GM12878 (cell line): ENCODE results near the gene PFKFB3. TPM values are rescaled to one million over a fixed set of nuclear protein-coding genes. Genes with fewer than 3 reads are reported as not detected.

Experiments
- ATAC-seq: fragments of 200-7000 bp; cut with Tn5 transposase; 3 replicates; pipeline ENCODE4 v1.9.1; 2020; ENCODE audit warnings: mild to moderate bottlenecking, moderate library complexity
- BruUV-seq: library from RNA; stranded (reverse); fragments of 400-500 nt; replicated peaks from 2 replicates; lab custom pipeline; 2021; lab: Mats Ljungman, UMichigan
- CTCF ChIA-PET: fragments of 300-600 bp; sonication (Branson Sonifier 250); formaldehyde crosslinking; extraction: SDS; loops from one replicate; lab custom pipeline; 2021; ENCODE audit warnings: inconsistent platforms; lab: Yijun Ruan, JAX
- POLR2A ChIA-PET: fragments of 350-600 bp; formaldehyde crosslinking; extraction: SDS; loops from one replicate; lab custom pipeline; 2021; ENCODE audit warnings: inconsistent platforms; lab: Charles Lee
- RAD21 ChIA-PET: fragments of 300-600 bp; sonication (Branson Sonifier 250); formaldehyde crosslinking; loops from one replicate; lab custom pipeline; 2023; ENCODE audit warnings: antibody characterized with exemption; ENCODE audit not compliant: unreplicated experiment; lab: Charles Lee
- SMC1A ChIA-PET: fragments of 300-600 bp; sonication (Branson Sonifier 250); formaldehyde crosslinking; loops from one replicate; lab custom pipeline; 2023; ENCODE audit not compliant: unreplicated experiment, uncharacterized antibody; lab: Charles Lee
- DNase-seq: peaks from one replicate; pipeline ENCODE4 v3.0.0-alpha.2; 2011; ENCODE audit warnings: low read depth, low spot score
- FAIRE-seq: peaks from 3 replicates; lab custom pipeline; 2011; peaks lifted over from hg19 to GRCh38; lab: Jason Lieb, UNC
- H2AFZ ChIP-seq: 2 replicates; pipeline ENCODE4 v1.6.0; 2011; ENCODE audit warnings: low read depth, low read length, control low read depth; ENCODE audit not compliant: control insufficient read depth
- H3K27ac ChIP-seq: 2 replicates; pipeline ENCODE4 v1.5.1; 2011; ENCODE audit warnings: control low read depth; ENCODE audit not compliant: control insufficient read depth, insufficient read depth
- H3K27me3 ChIP-seq, 2 experiments: replicated peaks in 1 of 2; 2 replicates each; pipeline versions ENCODE4 v1.6.0 to v1.6.1; 2011; ENCODE audit warnings: low read length in 1 of 2; ENCODE audit not compliant: control insufficient read depth in 2 of 2, insufficient read depth in 2 of 2
- H3K36me3 ChIP-seq, 2 experiments: 2 replicates each; pipeline ENCODE4 v1.5.1; 2011; ENCODE audit warnings: low read length in 1 of 2; ENCODE audit not compliant: control insufficient read depth in 2 of 2, insufficient read depth in 2 of 2
- H3K4me1 ChIP-seq: 2 replicates; pipeline ENCODE4 v1.6.1; 2011; ENCODE audit warnings: mild to moderate bottlenecking, low read length, moderate library complexity, mixed read lengths; ENCODE audit not compliant: control insufficient read depth, insufficient read depth
- H3K4me2 ChIP-seq: 2 replicates; pipeline ENCODE4 v1.6.0; 2011; ENCODE audit warnings: control low read depth; ENCODE audit not compliant: control insufficient read depth, insufficient read depth
- H3K4me3 ChIP-seq: fragments of 200-600 bp; sonication (generic); 2 replicates; pipeline ENCODE4 v1.5.1; 2016
- H3K79me2 ChIP-seq: 2 replicates; pipeline ENCODE4 v1.6.0; 2011; ENCODE audit warnings: low read length; ENCODE audit not compliant: control insufficient read depth, insufficient read depth
- H3K9ac ChIP-seq: 2 replicates; pipeline ENCODE4 v1.8.0; 2011; ENCODE audit warnings: low read length, control low read depth, mixed read lengths; ENCODE audit not compliant: control insufficient read depth, insufficient read depth
- H3K9me3 ChIP-seq: replicated peaks from 3 replicates; pipeline ENCODE4 v1.5.1; 2011; ENCODE audit warnings: mild to moderate bottlenecking, low read length; ENCODE audit not compliant: control insufficient read depth, insufficient read depth
- H4K20me1 ChIP-seq: 2 replicates; pipeline ENCODE4 v1.6.0; 2011; ENCODE audit not compliant: control insufficient read depth, insufficient read depth
- ASH2L ChIP-seq: fragments of 300-600, 200-600 bp; sonication (generic); IDR thresholded peaks from 2 replicates; pipeline ENCODE4 v1.6.1; 2017; ENCODE audit warnings: low read depth, mild to moderate bottlenecking, borderline replicate concordance
- BCL11A ChIP-seq: IDR thresholded peaks from 2 replicates; pipeline ENCODE4 v1.6.1; 2011; ENCODE audit warnings: low read depth, low read length
- CREM ChIP-seq: IDR thresholded peaks from 2 replicates; pipeline ENCODE4 v1.6.1; 2014; ENCODE audit warnings: antibody characterized with exemption, low read depth
- DPF2 ChIP-seq: fragments of 450-650 bp; IDR thresholded peaks from 2 replicates; pipeline ENCODE4 v1.6.1; 2017; ENCODE audit warnings: mild to moderate bottlenecking
- EP300 ChIP-seq, 2 experiments: fragments of 150-350 bp in 1 of 2; IDR thresholded peaks; 2 replicates each; pipeline ENCODE4 v1.6.1; 2011 to 2012; ENCODE audit warnings: low read depth in 2 of 2, low read length in 2 of 2, borderline replicate concordance in 1 of 2, improper control_type of control experiment in 1 of 2, inconsistent platforms in 1 of 2; ENCODE audit not compliant: control insufficient read depth in 1 of 2
- HDAC6 ChIP-seq: fragments of 200-600 bp; sonication (generic); IDR thresholded peaks from one replicate; pipeline ENCODE4 v1.8.0; 2017; ENCODE audit warnings: antibody characterized with exemption; ENCODE audit not compliant: unreplicated experiment
- IKZF2 ChIP-seq, 2 experiments: fragments of 450-650 bp; IDR thresholded peaks; 2 replicates each; pipeline ENCODE4 v1.6.1; 2017; ENCODE audit warnings: mild to moderate bottlenecking in 2 of 2, moderate library complexity in 2 of 2
- JUNB ChIP-seq: IDR thresholded peaks from 2 replicates; pipeline ENCODE4 v1.6.1; 2016; ENCODE audit warnings: antibody characterized with exemption, mild to moderate bottlenecking
- MTA3 ChIP-seq: IDR thresholded peaks from 2 replicates; pipeline ENCODE4 v1.6.1; 2012; ENCODE audit warnings: low read length, inconsistent platforms, borderline replicate concordance
- NFIC ChIP-seq: IDR thresholded peaks from 2 replicates; pipeline ENCODE4 v1.6.1; 2012; ENCODE audit warnings: low read depth, mild to moderate bottlenecking, inconsistent platforms, low read length, moderate library complexity
- NFXL1 ChIP-seq: fragments of 450-650 bp; IDR thresholded peaks from 2 replicates; pipeline ENCODE4 v1.6.1; 2017; ENCODE audit warnings: antibody characterized with exemption, mild to moderate bottlenecking, borderline replicate concordance
- NKRF ChIP-seq: fragments of 450-650 bp; conservative IDR thresholded peaks from 2 replicates; pipeline ENCODE4 v1.6.1; 2017; ENCODE audit warnings: mild to moderate bottlenecking, moderate library complexity
- RELA ChIP-seq: fragments of 450-650 bp; IDR thresholded peaks from 2 replicates; pipeline ENCODE4 v1.8.0; 2014; ENCODE audit warnings: borderline replicate concordance; ENCODE audit not compliant: partially characterized antibody
- RELB ChIP-seq: fragments of 450-650 bp; IDR thresholded peaks from 2 replicates; pipeline ENCODE4 v1.6.1; 2017; ENCODE audit warnings: low read depth, mild to moderate bottlenecking, moderate library complexity
- TAF1 ChIP-seq: IDR thresholded peaks from 2 replicates; pipeline ENCODE4 v1.6.1; 2011; ENCODE audit warnings: mild to moderate bottlenecking, low read depth, low read length, borderline replicate concordance
- ZBED1 ChIP-seq: IDR thresholded peaks from 2 replicates; pipeline ENCODE4 v1.6.1; 2016; ENCODE audit warnings: borderline replicate concordance
- WGBS: methylation state at CpG from one replicate; pipeline ENCODE4 v1.1.6; 2016; ENCODE audit warnings: low lambda C conversion rate; ENCODE audit not compliant: insufficient replicate concordance, insufficient coverage; ENCODE audit errors: missing lambda C conversion rate; 5-methylcytosine and 5-hydroxymethylcytosine counted together
- in situ Hi-C: fragments of 300-500 bp; cut with MboI; formaldehyde crosslinking; loops from 9 replicates; pipeline ENCODE4 v1.14.3; 2018; ENCODE audit warnings: mixed read lengths
- intact Hi-C: fragments of 100-400 bp; cut with micrococcal nuclease; formaldehyde crosslinking; loops from one replicate; pipeline ENCODE4 v1.14.2; 2022; ENCODE audit not compliant: unreplicated experiment
- polyA plus RNA-seq, 11 experiments: library from polyadenylated mRNA; depleted of rRNA in 4 of 11; unstranded in 6 of 11; stranded (reverse) in 5 of 11; fragments of >200 nt; fragmentation: Nextera tagmentation in 4 of 11; fragmentation: Illumina TruSeq in 1 of 11; extraction: Ambion mirVana in 4 of 11; extraction: Trizol in 1 of 11; gene quantifications; 1 replicate in 1 of 11; 2 replicates in 10 of 11; pipeline versions ENCODE4 v1.2.1 to v1.2.3, GENCODE V29; 2011 to 2016; ENCODE audit warnings: inconsistent platforms in 2 of 11, missing spikeins in 2 of 11, low read depth in 1 of 11
- total RNA-seq, 4 experiments: library from RNA; depleted of rRNA in 3 of 4; stranded (reverse); fragments of >200 nt in 3 of 4; fragmentation: Illumina TruSeq in 1 of 4; extraction: Trizol in 1 of 4; gene quantifications; 2 replicates each; pipeline versions ENCODE4 v1.2.1 to v1.2.3, GENCODE V29; 2013 to 2021

The PFKFB3 gene
- total and polyA plus RNA-seq, 10 of the 15 experiments (the other 5 are each of a cell fraction or from before 2014, with no cell fraction given), result 1.6 to 46.7 (median 13.7) TPM

GRCh38 chr10:6171881-6172695 is 30.6 kb upstream of the PFKFB3 start:
- H2AFZ ChIP-seq, result no peak overlapping the region
- H3K9ac ChIP-seq, result no peak overlapping the region
- ChIA-PET RAD21 (interaction anchor here (1.0 to 1.3 kb wide), 4 partner anchors 31 to 230 kb away, joined by 3 to 6 read pairs (median 3); partner anchors contain the start of gene PFKFB3), POLR2A (interaction anchor here (0.6 kb wide), 1 partner anchor 81 kb away, joined by 4 read pairs; no protein-coding TSS in a partner anchor), CTCF (interaction anchor here (1.2 to 1.6 kb wide), 5 partner anchors 17 to 230 kb away, joined by 3 to 8 read pairs (median 4); partner anchors contain the start of gene PFKFB3), SMC1A (interaction anchor here (1.3 kb wide), 1 partner anchor 230 kb away, joined by 5 read pairs; no protein-coding TSS in a partner anchor)
- BruUV-seq, result no TSS peak
- peak overlapping the region; percentile 33; the same call in 1 of the 2 replicates for H3K27ac ChIP-seq
- H3K9me3 ChIP-seq, result no peaks in the 10 kb centered on the region
- in situ Hi-C loops (no loop called here), intact Hi-C loops (no loop called here)
- WGBS, result 28% methylated on average over 23 of the region's 23 CpGs
- peaks cover 2 to 7% of the 10 kb centered on the region in 2 experiments for H3K36me3 ChIP-seq
- H3K4me1 ChIP-seq, result peaks cover 7% of the 10 kb centered on the region
- ATAC-seq, result peak; percentile 36
- H3K4me3 ChIP-seq, result no peak overlapping the region
- peak overlapping the region; percentile 41; the same call in 1 of the 2 replicates for H3K4me2 ChIP-seq
- peak; percentile 24 for DNase-seq
- no peak for FAIRE-seq
- H3K27me3 ChIP-seq, result no peaks in the 10 kb centered on the region
- H4K20me1 ChIP-seq, result no peaks in the 10 kb centered on the region; the same call in 1 of the 2 replicates
- H3K79me2 ChIP-seq, result peaks cover 25% of the 10 kb centered on the region
- TF ChIP-seq RELA, result no peak
- TF ChIP-seq NFXL1, result no peak
- no peak for TF ChIP-seq ZBED1
- TF ChIP-seq ASH2L, result no peak
- TF ChIP-seq JUNB, result no peak
- peak; percentile 63; the same call in 1 of the 2 replicates for TF ChIP-seq RELB
- no peak for TF ChIP-seq NKRF
- peak; percentile 70; the same call in 1 of the 2 replicates for TF ChIP-seq BCL11A
- peak; percentile 74 to 75 for TF ChIP-seq IKZF2 (IDR thresholded peaks at IDR 0.05)
- 0 out of 2 replicates have a peak, but pooled peaks have one; percentile 47 for TF ChIP-seq DPF2
- peak; percentile 63 for TF ChIP-seq CREM
- TF ChIP-seq MTA3, result 0 out of 2 replicates have a peak, but pooled peaks have one; percentile 29
- no peak for TF ChIP-seq HDAC6
- TF ChIP-seq EP300 (IDR thresholded peaks at IDR 0.05; ENCODE audit: borderline replicate concordance in 1 of 2, control insufficient read depth in 1 of 2, low read depth in 2 of 2, low read length in 2 of 2), result peak in 1 of 2 experiments; percentile 23; a peak in 1 of 4 replicates
- no peak for TF ChIP-seq TAF1
- peak; percentile 51; the same call in 1 of the 2 replicates for TF ChIP-seq NFIC
